Hematopoietic multipotent progenitor cell treated with erythropoietin and hydrocortisone succinate and interleukin-3 and kit ligand, for 6 days (in vitro differentiated cells): ENCODE data around the gene PLCB1.

Source experiments
- DNase-seq: peaks from one replicate; pipeline ENCODE4 v3.0.0-alpha.2; 2015

Gene PLCB1

GRCh38 chr20:8764344-8764962, 632.4 kb downstream of the PLCB1 start:
- peak; percentile 2 for DNase-seq

GRCh38 chr20:8766868-8767390, 634.9 kb downstream of the PLCB1 start:
- DNase-seq: no peak

GRCh38 chr20:8774412-8774811, 642.3 kb downstream of the PLCB1 start:
- no peak for DNase-seq

- no peak for DNase-seq
Observed at GRCh38 chr20:8777911-8778310, 645.8 kb downstream of the PLCB1 start.

- no peak for DNase-seq
Observed at GRCh38 chr20:8778387-8778786, 646.3 kb downstream of the PLCB1 start.

GRCh38 chr20:8780915-8781314, 648.8 kb downstream of the PLCB1 start:
- DNase-seq: no peak

GRCh38 chr20:8782804-8783203, 650.7 kb downstream of the PLCB1 start:
- no peak for DNase-seq

- DNase-seq: no peak
Observed at GRCh38 chr20:8783734-8784133, 651.7 kb downstream of the PLCB1 start.

- no peak for DNase-seq
Observed at GRCh38 chr20:8786383-8786782, 654.3 kb downstream of the PLCB1 start.

- DNase-seq: no peak
Observed at GRCh38 chr20:8787090-8787489, 655.0 kb downstream of the PLCB1 start.

- DNase-seq: no peak
Observed at GRCh38 chr20:8788275-8788674, 656.2 kb downstream of the PLCB1 start.

- no peak for DNase-seq
Observed at GRCh38 chr20:8788831-8789230, 656.8 kb downstream of the PLCB1 start.

GRCh38 chr20:8790442-8791074, 658.5 kb downstream of the PLCB1 start:
- DNase-seq: peak; percentile 67

GRCh38 chr20:8795404-8795803, 663.3 kb downstream of the PLCB1 start:
- no peak for DNase-seq

GRCh38 chr20:8796088-8796660, 664.1 kb downstream of the PLCB1 start:
- no peak for DNase-seq

GRCh38 chr20:8798505-8798904, 666.4 kb downstream of the PLCB1 start:
- DNase-seq: no peak

- DNase-seq: no peak
Observed at GRCh38 chr20:8800089-8800488, 668.0 kb downstream of the PLCB1 start.

- DNase-seq: no peak
Observed at GRCh38 chr20:8801686-8802085, 669.6 kb downstream of the PLCB1 start.

GRCh38 chr20:8803065-8803464, 671.0 kb downstream of the PLCB1 start:
- DNase-seq: no peak

GRCh38 chr20:8803941-8804340, 671.9 kb downstream of the PLCB1 start:
- no peak for DNase-seq

- no peak for DNase-seq
Observed at GRCh38 chr20:8805737-8806442, 673.8 kb downstream of the PLCB1 start.

GRCh38 chr20:8807480-8808201, 675.6 kb downstream of the PLCB1 start:
- DNase-seq: peak; percentile 2

- DNase-seq: no peak
Observed at GRCh38 chr20:8808202-8808535, 676.1 kb downstream of the PLCB1 start.
